NCI-H2029 treated with DMSO at 0.1 percent for 48 hours (cell line): ENCODE measurements around the gene ST3GAL4.
A peak's percentile ranks its signal among the peaks of the same experiment; 100 is the strongest.

Experiments used
- DNase-seq: peaks from one replicate; lab custom pipeline; 2025; lab: John Stamatoyannopoulos, UW

Gene ST3GAL4

DNA sequence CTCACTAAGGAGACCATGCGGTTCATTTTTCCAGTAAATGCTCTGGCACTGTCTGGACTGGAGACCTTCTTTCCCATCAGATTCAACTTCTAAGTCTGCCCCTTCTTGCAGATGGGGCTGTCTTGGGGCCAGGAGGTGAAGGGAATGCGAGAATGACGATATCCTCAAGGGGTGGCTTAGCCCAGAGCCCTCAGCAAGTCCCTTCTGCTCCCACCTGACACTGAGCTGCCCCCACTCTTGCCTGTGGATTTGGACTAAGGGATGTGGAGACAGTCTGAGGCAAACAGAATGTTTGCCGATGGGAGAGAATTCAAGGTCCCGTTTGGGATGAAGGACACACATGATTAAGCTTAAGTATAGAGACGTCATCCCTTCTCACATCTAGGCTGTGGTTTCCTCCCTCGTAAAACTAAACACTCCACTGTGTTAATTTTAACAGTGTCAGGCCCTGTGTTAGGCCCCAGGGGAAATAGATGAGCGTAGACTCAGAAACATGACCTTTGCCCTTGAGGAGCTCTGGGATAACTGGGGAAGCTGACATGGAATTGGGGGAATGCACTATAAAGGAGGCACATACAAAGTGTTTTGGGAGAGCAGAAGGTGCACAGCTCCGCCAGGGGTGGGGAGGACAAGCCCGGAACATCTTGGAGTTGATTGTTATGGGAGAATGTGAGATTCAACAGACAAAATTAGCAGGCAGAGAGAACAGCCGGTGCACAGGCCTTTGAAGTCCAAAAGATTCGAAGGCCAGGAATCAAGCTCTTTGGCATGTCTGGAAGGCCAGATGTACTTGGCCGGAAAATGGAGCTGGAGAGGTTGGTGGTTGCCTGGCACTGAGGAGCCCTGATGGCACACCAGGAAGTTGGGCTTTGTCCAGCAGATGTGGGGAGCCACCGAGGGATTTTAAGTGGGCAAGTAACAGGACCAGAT is 71.6 kb downstream of the ST3GAL4 start:
- no peak for DNase-seq

DNA sequence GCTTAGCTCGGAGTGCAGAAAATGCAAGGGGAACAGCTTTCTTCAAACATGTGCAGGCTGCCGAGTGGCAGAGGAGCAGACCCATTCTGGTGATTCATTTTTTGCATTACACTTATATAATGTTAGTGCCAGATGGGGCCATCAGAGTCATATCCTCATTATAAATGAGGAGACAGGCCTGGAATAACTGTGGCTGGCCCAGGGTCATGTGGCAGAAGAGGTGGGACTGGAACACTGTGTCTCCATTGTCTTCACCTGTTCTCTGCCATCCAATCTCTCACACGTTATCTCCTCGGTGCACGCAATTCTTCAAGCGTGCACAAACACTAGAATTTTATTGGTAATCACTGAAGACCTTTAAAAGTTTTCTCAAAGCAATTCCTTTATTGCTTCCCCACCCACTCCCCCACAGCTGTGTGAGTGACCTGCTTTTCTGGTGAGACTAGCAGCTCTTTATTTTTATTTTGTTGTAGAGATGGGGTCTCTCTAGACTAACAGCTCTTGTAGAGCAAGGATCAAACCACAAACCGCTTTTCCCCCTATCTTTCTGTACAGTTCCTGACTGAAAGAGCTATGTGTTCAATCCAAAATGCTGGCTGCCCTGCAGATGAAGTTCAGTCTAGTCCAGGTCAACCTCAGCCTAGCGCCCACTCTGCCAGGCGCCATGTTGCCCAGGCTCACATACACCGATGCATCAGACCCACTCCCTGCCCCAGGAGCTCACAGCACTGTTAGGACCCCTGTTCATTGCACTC is 75.3 kb downstream of the ST3GAL4 start:
- DNase-seq: no peak

DNA sequence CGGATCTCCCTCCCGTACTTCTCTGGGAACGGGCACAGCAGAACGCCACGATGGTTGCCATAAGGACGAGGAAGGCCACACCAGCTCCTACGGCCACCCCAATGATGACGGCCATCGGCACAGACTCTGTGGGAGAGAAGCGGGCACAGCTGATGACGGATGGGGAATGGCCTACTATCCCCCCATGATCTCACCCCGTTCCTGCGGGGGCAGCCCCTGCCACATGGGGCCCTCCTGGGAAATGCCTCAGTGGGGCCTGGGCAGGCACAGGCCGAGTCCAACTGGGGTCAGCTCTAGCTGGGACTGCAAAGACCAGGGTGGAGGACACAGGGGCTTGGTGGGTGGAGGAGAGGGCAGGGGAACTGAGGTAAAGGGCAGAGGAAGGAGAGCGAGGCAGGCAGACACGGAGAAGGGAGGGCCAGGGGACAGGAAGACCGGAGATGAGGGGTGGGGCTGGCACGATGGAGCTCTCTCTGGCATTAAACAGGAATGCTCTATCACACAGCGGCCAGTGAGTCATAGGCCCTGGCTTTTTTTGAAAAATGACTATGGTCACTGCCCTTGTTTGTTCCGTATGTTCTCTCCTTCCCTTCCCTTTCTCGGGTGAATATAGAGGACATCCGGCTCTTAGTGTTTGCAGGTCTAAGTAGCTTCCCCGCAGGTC is 76.0 kb downstream of the ST3GAL4 start:
- no peak for DNase-seq

DNA sequence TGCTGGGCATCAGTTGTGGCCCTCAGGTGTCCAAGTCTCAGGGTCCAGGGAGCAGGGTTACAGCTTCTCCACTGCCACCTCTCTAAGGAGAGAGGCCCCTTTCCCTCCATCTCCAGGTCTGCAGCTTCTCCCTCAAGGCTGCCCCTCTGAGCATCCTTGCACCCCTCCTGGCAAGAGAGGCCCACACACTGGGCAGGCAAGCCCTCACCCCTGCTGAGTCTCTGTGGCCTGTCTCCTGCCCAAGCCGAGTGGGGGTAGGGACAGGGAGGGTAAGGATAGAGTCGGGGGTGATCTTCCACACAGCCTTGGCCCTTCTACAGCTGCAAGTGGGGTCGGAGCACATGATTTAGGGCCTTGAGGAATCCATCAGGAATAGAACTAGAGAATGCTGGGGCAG is 76.6 kb downstream of the ST3GAL4 start:
- DNase-seq: no peak

DNA sequence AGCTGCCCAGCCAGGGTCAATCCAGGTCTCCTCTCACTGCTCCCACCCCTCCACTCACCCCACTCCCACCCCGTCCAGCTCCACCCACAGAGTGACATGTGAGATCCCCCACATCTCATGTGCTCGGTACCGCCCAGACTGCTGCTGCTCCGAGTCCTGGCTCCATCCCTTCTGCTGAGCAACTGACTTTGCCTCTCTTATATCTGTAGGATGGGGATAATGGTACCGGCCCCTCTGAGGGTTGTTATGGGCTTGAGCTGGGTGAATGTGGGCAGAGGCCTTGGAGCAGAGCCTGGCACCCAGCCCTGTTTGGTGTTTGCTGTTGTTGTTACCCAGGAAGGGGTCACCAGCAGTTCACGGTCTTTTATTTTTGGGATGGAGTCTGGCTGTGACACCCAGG is 77.0 kb downstream of the ST3GAL4 start:
- no peak for DNase-seq

DNA sequence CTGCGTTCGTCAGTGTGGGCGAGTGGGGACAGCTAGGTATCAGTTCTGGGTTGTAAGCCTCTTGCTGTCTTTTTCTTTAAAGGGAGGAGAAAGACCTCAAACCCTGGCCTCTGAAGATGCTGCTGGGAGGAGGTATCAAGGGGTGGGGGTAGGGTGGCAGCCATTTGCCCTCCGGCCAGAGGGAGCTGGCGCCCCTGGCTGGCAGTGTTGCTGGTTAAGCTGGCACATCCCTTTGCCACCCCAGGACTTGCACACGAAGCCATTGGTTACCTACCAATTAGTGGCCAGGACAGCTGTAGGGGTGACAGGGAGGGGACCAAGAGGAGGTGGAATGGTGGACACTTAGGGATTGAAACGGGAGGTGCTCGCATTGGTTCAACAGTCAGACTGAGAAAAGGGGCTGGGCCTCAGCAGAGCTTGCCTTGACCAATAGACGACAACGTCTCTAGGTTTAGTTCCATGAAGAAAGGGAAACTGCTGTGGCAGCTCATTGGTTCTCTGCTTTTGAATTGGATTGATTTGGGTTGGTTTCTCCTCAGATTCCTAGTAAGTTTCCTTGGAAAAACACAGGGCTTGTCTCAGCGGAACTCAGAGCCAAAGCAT is 77.9 kb downstream of the ST3GAL4 start:
- DNase-seq: no peak

DNA sequence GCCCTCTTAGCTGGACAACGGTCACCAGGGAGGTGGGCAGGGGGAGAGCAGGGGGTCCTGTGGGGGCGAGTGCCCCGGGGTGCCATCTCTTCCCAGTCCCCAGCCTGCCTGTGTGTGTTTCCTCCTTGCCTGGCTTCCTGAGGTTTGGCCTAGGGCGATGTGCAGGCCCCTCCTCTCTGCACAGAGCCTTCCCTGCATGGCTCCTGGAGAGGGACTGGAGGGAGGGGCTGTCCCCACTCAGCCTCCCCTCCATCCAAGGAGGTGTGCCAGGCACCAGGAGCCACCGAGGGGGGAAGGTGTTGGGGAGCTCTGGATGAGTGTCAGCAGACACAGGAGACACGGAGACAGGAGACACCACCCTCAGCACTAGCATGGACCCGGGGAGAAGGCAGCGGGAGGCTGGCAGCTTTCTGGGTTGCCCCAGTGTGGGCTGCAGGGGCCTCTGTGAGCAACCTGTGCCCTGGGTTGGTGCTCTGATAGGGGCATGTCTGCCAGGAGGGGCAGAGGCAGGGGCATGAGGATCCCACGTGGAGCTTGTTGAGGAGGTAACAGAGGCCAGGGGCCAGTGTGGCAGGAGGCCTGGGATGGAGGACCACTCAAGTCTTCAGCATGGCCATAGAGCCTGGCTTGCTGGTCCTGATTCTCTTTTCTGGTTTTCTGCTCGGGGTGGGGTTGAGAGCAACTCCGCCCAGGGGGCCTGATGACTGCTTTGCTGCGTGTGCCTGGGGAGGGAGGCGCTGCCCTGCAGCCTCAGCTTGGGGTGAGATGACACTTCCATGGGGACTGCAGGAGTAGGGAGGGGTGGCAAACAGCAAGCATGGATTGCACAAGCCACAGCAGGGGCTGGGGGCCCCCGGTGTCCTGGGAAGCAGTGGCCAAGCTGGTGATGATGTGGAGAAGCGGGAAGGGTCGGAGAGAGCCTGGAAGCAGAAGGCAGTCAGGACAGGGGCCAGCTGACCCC is 78.8 kb downstream of the ST3GAL4 start:
- DNase-seq: no peak

DNA sequence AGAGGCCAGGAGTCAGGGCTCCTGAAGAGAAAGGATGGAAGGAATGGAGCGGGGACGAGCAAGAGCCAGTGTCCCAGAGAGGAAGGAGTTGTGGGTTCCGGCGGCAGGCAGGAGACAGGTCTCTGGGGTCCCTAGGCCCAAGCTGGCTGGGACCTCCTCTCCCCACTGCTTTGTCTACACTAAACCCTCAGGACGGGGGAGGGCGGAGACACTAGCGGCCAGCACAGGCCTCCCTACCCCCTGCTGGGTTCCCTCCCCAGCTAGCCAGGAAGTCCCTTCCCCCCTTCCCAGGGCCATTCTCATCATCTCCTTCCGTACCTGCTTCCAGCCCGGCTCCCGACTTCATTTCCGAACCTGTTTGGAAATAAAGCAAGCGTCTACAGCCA is 79.5 kb downstream of the ST3GAL4 start:
- no peak for DNase-seq

DNA sequence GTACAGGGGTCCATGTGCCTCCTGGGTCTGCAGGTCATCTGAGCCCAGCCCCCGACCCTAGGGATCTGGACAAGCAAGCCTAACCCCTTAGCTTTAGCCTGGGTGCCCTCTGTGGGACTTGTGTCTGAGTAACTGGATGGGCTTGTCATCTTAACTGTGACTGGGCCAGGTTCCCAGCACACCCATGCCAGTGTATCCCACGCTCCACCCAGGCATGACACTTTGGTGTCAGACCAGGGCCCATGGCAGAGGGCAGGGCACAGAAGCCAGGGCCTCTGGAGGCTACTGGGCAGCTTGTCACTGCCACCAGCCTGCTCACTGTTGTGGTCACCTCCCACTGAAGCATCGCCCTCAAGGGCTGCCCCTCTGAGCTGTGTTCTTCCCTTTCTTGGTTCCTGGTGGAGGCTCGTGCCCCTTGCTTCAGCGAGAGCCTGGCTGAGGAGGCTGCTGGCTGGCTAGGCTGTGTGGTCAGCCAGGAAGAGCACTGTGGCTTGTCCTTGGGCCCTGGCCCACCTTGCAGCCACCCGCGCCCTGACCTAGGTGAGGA is 80.8 kb downstream of the ST3GAL4 start:
- DNase-seq: no peak

DNA sequence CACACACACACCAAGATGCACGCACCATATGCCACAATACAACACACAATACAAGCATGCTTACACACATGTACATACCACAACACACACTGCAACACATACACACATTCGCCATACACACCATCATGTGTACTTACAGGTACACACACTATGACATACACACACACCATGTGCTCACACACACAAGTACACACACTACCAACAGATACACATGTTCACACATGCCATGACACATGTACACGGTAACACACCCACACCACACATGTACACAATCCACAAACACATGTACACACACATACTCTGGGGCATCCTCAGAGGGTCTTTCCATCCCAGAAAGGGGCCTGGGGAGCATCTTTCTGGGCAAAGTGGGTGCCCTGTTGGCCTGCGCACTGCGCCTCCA is 82.2 kb downstream of the ST3GAL4 start:
- DNase-seq: no peak

DNA sequence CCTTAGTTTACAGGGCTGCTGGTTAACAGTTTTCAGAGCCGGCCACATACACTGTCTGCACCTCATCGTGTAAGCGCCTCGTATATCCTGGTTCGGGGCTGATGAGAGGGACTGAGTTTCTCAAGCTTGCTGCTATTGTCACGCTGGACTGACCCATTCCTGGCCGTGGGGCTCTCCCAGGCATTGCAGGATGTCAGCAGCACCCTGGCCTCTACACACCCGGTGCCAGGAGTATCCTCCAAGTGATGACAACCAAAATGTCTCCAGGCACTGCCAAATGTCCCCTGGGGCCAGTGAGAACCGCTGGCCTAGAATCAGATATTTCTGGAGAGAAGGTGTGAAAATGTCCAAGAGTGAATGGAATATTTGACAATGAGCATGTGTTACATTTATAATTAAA is 82.8 kb downstream of the ST3GAL4 start:
- DNase-seq: no peak

DNA sequence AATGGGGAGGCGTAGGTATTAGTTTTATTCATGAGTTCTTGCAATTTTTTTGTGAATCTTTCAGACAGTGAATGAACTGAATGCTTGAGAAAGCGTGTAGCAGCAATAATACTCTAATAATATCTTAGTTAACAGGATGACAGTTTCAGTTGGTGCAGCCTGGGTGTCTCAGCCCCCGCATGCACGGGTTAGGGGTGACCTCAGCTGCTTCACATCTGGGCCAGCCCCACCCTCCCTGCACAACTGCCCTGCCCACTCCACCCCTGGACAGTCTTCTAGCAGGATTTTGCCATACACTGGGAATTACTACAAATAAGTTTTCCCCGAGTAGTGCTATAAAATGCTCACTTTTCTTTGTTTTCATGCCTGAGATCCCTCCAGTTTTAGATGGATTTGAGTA is 83.2 kb downstream of the ST3GAL4 start:
- no peak for DNase-seq

DNA sequence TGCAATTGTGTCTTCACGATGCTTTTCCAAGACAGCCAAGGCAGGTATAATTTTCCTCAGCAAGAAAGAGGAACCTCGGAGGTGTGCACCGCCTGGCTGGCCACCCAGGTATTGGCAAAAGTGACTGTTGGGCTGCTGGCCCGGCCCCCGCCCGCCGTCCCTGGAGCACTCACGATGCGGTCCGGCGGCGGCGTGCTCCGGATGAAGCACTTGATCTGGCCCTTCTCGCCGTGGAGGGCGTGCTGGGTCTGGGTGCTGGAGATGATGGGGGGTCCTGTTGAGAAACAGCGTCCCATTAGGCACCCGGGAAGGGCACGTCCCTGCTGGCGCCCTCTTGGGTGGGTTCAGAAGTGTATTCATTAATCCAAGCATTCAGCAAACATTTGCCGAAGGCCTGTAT is 84.8 kb downstream of the ST3GAL4 start:
- DNase-seq: no peak

DNA sequence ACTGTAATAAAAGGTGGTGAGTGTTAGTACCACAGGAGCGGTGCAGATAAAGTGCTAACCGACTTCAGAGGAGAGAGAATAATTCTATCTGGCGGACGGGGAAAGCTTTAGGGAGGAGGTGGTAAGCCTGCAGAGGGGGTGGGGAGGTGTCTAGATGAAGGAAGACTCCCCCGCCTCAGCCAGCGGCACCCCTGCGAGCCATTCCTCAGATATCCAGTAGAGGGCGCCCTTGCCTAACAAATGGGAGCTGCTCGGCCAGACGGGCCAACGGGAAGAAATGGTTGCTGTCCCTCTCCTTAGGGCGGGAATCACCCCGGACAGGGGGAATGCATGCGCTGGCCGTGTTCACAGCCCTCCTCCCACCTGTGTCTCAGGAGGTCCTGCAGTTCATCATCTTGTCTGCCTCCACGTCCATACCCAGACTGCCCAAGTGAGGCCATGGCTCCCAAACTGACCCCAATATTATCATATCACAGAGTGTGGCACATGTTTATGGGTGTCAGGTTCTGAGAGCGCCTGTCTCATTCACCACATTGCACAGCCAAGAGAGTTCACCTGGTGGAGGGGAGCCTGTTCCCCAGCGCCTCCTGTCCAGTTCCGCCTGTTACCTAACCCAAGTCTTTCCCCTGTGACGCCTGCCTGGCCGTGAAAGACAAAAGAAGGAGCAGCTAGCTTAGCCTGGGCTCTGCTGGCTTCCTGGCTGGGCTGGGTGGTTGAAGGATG is 85.5 kb downstream of the ST3GAL4 start:
- peak; percentile 84 for DNase-seq

DNA sequence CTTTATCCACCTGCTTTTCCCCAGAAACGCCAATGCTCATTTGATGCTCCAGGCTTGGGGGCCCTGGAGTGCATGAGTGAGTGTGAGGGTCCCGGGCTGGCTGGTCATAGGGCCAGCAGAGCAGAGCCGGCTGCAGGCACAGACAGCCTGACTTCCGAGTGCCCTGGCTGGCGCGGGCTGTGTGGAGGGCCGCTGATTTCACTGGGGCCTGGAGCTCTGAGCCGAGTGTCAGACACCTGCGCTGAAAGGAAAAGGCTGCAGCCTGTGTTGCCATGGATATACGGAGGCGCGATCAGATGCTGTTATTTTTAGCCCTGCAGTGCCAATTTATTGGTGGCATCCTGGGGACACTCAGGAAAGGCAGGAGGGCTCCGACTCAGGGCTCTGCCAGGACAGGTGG is 87.6 kb downstream of the ST3GAL4 start:
- DNase-seq: no peak

DNA sequence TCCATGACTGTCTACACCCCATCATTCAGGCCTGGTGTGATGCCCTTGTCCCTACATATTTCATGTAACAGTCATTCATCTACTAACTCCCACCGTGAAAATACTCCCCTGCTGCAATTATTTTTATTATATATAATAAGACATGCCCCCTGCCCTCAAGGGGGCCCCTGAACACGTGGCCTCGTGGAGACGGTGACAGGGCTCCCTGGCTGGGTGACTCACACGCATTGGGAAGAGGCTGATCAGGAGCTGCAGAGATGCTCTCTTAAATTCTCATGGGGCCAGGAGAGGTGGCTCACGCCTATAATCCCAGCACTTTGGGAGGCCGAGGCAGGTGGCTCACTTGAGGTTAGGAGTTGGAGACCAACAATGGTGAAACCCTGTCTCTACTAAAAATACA is 88.6 kb downstream of the ST3GAL4 start:
- no peak for DNase-seq

DNA sequence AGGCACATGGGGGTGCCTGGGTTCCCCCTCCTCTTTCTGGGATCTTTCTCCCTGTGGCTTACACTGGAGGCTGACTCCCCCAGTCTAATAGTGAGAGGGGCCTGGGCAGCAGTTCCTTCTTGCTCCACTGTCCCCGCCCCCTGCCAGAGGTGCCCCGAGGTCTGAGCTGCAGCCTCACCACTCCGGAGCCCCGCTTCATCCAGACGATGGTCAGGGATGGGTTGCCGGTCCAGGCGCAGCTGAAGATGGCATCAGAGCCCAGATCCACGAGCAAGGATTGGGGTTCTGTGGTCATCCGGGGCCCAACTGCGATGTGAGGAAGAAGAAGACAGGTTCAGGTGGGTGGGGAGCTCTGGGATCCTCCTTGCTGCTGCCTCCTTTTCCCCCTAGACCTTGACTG is 91.1 kb downstream of the ST3GAL4 start:
- no peak for DNase-seq

DNA sequence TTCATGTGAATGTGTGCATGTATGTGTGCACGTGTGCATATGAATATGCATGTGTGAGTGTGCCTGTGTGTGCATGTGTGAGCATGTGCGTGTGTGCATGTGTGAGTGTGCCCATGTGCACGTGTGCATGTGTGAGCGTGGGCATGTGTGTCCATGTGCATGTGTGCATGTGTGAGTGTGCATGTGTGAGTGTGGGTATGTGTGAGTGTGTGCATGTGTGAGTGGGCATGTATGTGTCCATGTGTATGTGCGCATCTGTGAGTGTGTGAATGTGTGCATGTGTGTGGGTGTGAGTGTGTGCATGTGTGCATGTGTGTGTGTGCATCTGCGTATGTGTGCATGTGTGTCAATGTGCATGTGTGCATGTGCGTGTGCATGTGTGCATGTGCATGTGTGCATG is 94.7 kb downstream of the ST3GAL4 start:
- no peak for DNase-seq

DNA sequence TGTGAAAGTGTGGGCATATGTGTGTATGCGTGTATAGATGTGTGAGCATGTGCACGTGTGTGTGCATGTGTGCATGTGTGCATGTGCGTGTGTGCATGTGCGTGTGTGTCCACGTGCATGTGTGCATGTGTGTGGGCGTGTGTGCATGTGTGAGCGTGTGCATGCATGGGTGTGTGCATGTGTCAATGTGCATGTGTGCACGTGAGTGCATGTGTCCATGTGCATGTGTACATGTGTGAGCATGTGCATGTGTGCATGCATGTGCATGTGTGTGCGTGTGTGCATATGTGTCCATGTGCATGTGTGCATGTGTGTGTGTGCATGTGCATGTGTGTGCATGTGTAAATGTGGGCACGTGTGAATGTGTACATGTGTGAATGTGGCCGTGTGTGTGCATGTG is 95.3 kb downstream of the ST3GAL4 start:
- no peak for DNase-seq

DNA sequence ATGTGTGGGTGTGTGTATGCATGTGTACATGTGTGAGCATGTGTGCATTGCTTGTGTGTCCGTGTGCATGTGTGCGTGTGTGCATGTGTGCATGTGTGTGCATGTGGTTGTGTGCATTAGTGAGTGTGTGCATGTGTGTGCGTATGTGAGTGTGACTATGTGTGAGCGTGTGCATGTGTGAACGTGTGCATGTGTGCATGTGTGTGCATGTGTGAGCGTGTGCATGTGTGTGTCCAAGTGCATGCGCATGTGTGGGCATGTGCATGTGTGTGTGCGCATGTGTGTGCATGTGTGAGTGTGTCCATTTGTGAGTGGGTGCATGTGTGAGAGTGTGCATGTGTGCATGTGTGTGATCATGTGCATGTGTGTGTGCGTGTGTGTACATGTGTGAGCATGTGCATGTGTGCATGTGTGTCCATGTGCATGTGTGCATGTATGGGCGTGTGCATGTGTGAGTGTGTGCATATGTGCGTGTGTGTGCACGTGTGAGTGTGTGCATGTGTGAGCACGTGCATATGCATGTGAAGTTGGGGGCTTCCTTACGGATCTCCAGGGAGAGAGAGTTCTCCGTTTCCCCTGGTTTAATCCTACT is 95.8 kb downstream of the ST3GAL4 start:
- no peak for DNase-seq
